H9 (cell line): ENCODE results near the gene CSF2. TPM values are rescaled to one million over a fixed set of nuclear protein-coding genes. Genes with fewer than 3 reads are reported as not detected.
A peak's percentile ranks its signal among the peaks of the same experiment; 100 is the strongest.

Experiments
- DNase-seq: peaks from one replicate; pipeline ENCODE4 v3.0.0-alpha.2; 2017
- H2AFZ ChIP-seq: one replicate; pipeline ENCODE4 v1.6.1; 2013; ENCODE audit warnings: mild to moderate bottlenecking, low read length, control low read depth, moderate library complexity
- H2AK5ac ChIP-seq: 2 replicates; pipeline ENCODE4 v1.6.1; 2013; ENCODE audit warnings: low read length, control low read depth, mixed read lengths; ENCODE audit not compliant: insufficient read length
- H2BK120ac ChIP-seq: one replicate; pipeline ENCODE4 v1.6.1; 2013; ENCODE audit warnings: low read depth, mild to moderate bottlenecking, low read length, control low read depth, inconsistent platforms; ENCODE audit not compliant: poor library complexity, severe bottlenecking
- H2BK12ac ChIP-seq: 2 replicates; pipeline ENCODE4 v1.6.1; 2013; ENCODE audit warnings: low read length, control low read depth, mixed read lengths, low read depth; ENCODE audit not compliant: insufficient read length
- H2BK15ac ChIP-seq: 2 replicates; pipeline ENCODE4 v1.6.1; 2013; ENCODE audit warnings: low read depth, low read length, control low read depth
- H2BK20ac ChIP-seq: one replicate; pipeline ENCODE4 v1.6.1; 2013; ENCODE audit warnings: low read depth, mild to moderate bottlenecking, low read length, control low read depth, inconsistent platforms; ENCODE audit not compliant: poor library complexity, severe bottlenecking
- H2BK5ac ChIP-seq: 2 replicates; pipeline ENCODE4 v1.6.1; 2013; ENCODE audit warnings: low read length, control low read depth, mixed read lengths; ENCODE audit not compliant: insufficient read length
- H3K14ac ChIP-seq: 2 replicates; pipeline ENCODE4 v1.6.1; 2013; ENCODE audit warnings: low read length, control low read depth; ENCODE audit not compliant: insufficient read depth
- H3K18ac ChIP-seq: 2 replicates; pipeline ENCODE4 v1.6.1; 2013; ENCODE audit warnings: low read depth, mild to moderate bottlenecking, mixed read lengths, low read length, control low read depth; ENCODE audit not compliant: insufficient read length
- H3K23ac ChIP-seq: 2 replicates; pipeline ENCODE4 v1.6.1; 2013; ENCODE audit warnings: low read length, control low read depth, mixed read lengths, low read depth; ENCODE audit not compliant: insufficient read length
- H3K23me2 ChIP-seq: 2 replicates; pipeline ENCODE4 v1.6.1; 2013; ENCODE audit warnings: low read depth, mild to moderate bottlenecking, mixed read lengths, low read length, control low read depth; ENCODE audit not compliant: insufficient read length, poor library complexity, severe bottlenecking
- H3K27ac ChIP-seq: 2 replicates; pipeline ENCODE4 v1.5.1; 2013; ENCODE audit warnings: low read length, control low read depth, mixed read lengths, low read depth; ENCODE audit not compliant: insufficient read length
- H3K27me3 ChIP-seq: 2 replicates; pipeline ENCODE4 v1.6.1; 2013; ENCODE audit warnings: low read length, control low read depth, inconsistent platforms; ENCODE audit not compliant: insufficient read depth
- H3K4ac ChIP-seq: 2 replicates; pipeline ENCODE4 v1.6.1; 2013; ENCODE audit warnings: low read depth, mild to moderate bottlenecking, control low read depth, inconsistent platforms, low read length, moderate library complexity
- H3K4me1 ChIP-seq: 2 replicates; pipeline ENCODE4 v1.6.1; 2013; ENCODE audit warnings: low read length, control low read depth, inconsistent platforms; ENCODE audit not compliant: insufficient read depth
- H3K4me2 ChIP-seq: 2 replicates; pipeline ENCODE4 v1.6.1; 2013; ENCODE audit warnings: low read length, control low read depth, mixed read lengths; ENCODE audit not compliant: insufficient read length, insufficient read depth
- H3K56ac ChIP-seq: 2 replicates; pipeline ENCODE4 v1.6.1; 2013; ENCODE audit warnings: low read depth, mild to moderate bottlenecking, mixed read lengths, low read length, control low read depth; ENCODE audit not compliant: insufficient read length
- H3K79me1 ChIP-seq: 2 replicates; pipeline ENCODE4 v1.6.1; 2013; ENCODE audit warnings: low read depth, mild to moderate bottlenecking, moderate library complexity, low read length, control low read depth, inconsistent platforms; ENCODE audit not compliant: insufficient read depth, poor library complexity, severe bottlenecking
- H3K79me2 ChIP-seq: 2 replicates; pipeline ENCODE4 v1.6.1; 2013; ENCODE audit warnings: low read length, control low read depth, inconsistent platforms; ENCODE audit not compliant: insufficient read depth
- H3K9ac ChIP-seq: 2 replicates; pipeline ENCODE4 v1.6.1; 2013; ENCODE audit warnings: low read length, control low read depth, mixed read lengths; ENCODE audit not compliant: insufficient read length; ENCODE audit errors: extremely low read depth
- H3K9me3 ChIP-seq: one replicate; pipeline ENCODE4 v1.6.1; 2013; ENCODE audit warnings: low read depth, low read length, inconsistent platforms; ENCODE audit not compliant: control insufficient read depth
- H3T11ph ChIP-seq: one replicate; pipeline ENCODE4 v1.6.1; 2013; ENCODE audit warnings: mild to moderate bottlenecking, low read length, control low read depth, inconsistent platforms
- H4K20me1 ChIP-seq: one replicate; pipeline ENCODE4 v1.6.1; 2013; ENCODE audit not compliant: control insufficient read depth, insufficient read length, insufficient read depth
- H4K5ac ChIP-seq: 2 replicates; pipeline ENCODE4 v1.6.1; 2013; ENCODE audit warnings: low read depth, mild to moderate bottlenecking, mixed read lengths, low read length, control low read depth; ENCODE audit not compliant: insufficient read length
- H4K8ac ChIP-seq: replicated peaks from 2 replicates; pipeline ENCODE4 v1.6.1; 2013; ENCODE audit warnings: low read length, control low read depth, mixed read lengths, low read depth; ENCODE audit not compliant: insufficient read length
- H4K91ac ChIP-seq: 2 replicates; pipeline ENCODE4 v1.6.1; 2013; ENCODE audit warnings: low read depth, mild to moderate bottlenecking, moderate library complexity, mixed read lengths, low read length, control low read depth; ENCODE audit not compliant: insufficient read length
- H3K27ac Mint-ChIP-seq, 3 experiments: 2 replicates in 2 of 3; 3 replicates in 1 of 3; pipeline ENCODE4 v1.8.0; 2020 to 2021; ENCODE audit warnings: mixed read lengths in 3 of 3, mild to moderate bottlenecking in 1 of 3, moderate library complexity in 1 of 3
- H3K27me3 Mint-ChIP-seq: 2 replicates; pipeline ENCODE4 v1.8.0; 2021; ENCODE audit warnings: low read depth, mild to moderate bottlenecking, moderate library complexity, mixed read lengths
- H3K36me3 Mint-ChIP-seq, 3 experiments: 2 replicates in 2 of 3; 3 replicates in 1 of 3; pipeline ENCODE4 v1.8.0; 2020 to 2021; ENCODE audit warnings: low read depth in 3 of 3, mixed read lengths in 3 of 3; ENCODE audit not compliant: insufficient read depth in 1 of 3
- H3K4me1 Mint-ChIP-seq, 2 experiments: 2 replicates each; pipeline ENCODE4 v1.8.0; 2020; ENCODE audit warnings: mixed read lengths in 2 of 2
- H3K4me3 Mint-ChIP-seq, 2 experiments: 2 replicates in 1 of 2; 3 replicates in 1 of 2; pipeline ENCODE4 v1.8.0; 2020 to 2021; ENCODE audit warnings: mild to moderate bottlenecking in 2 of 2, mixed read lengths in 2 of 2, moderate library complexity in 1 of 2
- H3K9me3 Mint-ChIP-seq, 2 experiments: 2 replicates in 1 of 2; 3 replicates in 1 of 2; pipeline ENCODE4 v1.8.0; 2020; ENCODE audit warnings: mild to moderate bottlenecking in 2 of 2, mixed read lengths in 2 of 2, moderate library complexity in 1 of 2
- CTCF ChIP-seq: fragments of 200-600 bp; sonication (generic); conservative IDR thresholded peaks from 3 replicates; pipeline ENCODE4 v1.8.0; 2021; ENCODE audit warnings: antibody characterized with exemption, mild to moderate bottlenecking
- WGBS: extraction: QIAGEN DNeasy Blood & Tissue Kit; methylation state at CpG from one replicate; pipeline ENCODE4 v1.1.7; 2013; ENCODE audit warnings: missing lambda C conversion rate, low lambda C conversion rate, mixed read lengths; ENCODE audit not compliant: insufficient read length; ENCODE audit errors: extremely low coverage; 5-methylcytosine and 5-hydroxymethylcytosine counted together
- total RNA-seq: library from RNA; stranded (reverse); gene quantifications from 2 replicates; pipeline ENCODE4 v1.2.1, GENCODE V29; 2021

The CSF2 gene
- total RNA-seq, 1 experiment from 2014 or later = not detected

- H3K4me1 ChIP-seq = no peaks in the 10 kb centered on the region; the same call in 1 of the 2 replicates
- H2AK5ac ChIP-seq = no peak overlapping the region
- no peak for TF ChIP-seq CTCF
- H3K4ac ChIP-seq = no peak overlapping the region
- peaks cover 15% of the 10 kb centered on the region; the same call in 1 of the 2 replicates for H3K27me3 Mint-ChIP-seq
- H3K9ac ChIP-seq = no peak overlapping the region
- H3K27me3 ChIP-seq = no peaks in the 10 kb centered on the region
- no peak overlapping the region for H3T11ph ChIP-seq
- no peak overlapping the region for H3K4me2 ChIP-seq
- no peak overlapping the region for H4K8ac ChIP-seq
- no peaks in the 10 kb centered on the region for H3K9me3 ChIP-seq
- no peak overlapping the region for H3K4me3 Mint-ChIP-seq
- H4K20me1 ChIP-seq = no peaks in the 10 kb centered on the region
- H3K79me2 ChIP-seq = no peaks in the 10 kb centered on the region
- no peaks in the 10 kb centered on the region for H3K79me1 ChIP-seq
- H2BK120ac ChIP-seq = no peak overlapping the region
- H3K14ac ChIP-seq = no peak overlapping the region
- no peak overlapping the region for H3K23ac ChIP-seq
- no peak overlapping the region for H4K91ac ChIP-seq
- no peak overlapping the region for H3K27ac Mint-ChIP-seq
- H2BK12ac ChIP-seq = no peak overlapping the region
- H4K5ac ChIP-seq = no peak overlapping the region
- no peak overlapping the region for H2BK5ac ChIP-seq
- H2BK20ac ChIP-seq = no peak overlapping the region
- no peaks in the 10 kb centered on the region for H3K36me3 Mint-ChIP-seq
- no peaks in the 10 kb centered on the region for H3K23me2 ChIP-seq
- no peak overlapping the region for H2AFZ ChIP-seq
- no peak overlapping the region for H2BK15ac ChIP-seq
- WGBS = no CpG with 5 or more reads among the region's 10 CpGs
- no peak overlapping the region for H3K18ac ChIP-seq
- DNase-seq = peak; percentile 9
- no peak overlapping the region for H3K27ac ChIP-seq
- H3K56ac ChIP-seq = no peak overlapping the region
- H3K4me1 Mint-ChIP-seq = peaks cover 13 to 14% of the 10 kb centered on the region in 2 experiments
- no peaks in the 10 kb centered on the region for H3K9me3 Mint-ChIP-seq
These were observed 29.4 kb upstream of the CSF2 start for GRCh38 chr5:132044207-132044606.
